Nucleus accumbens (tissue), 56 donors: ENCODE data around the gene SLC22A5.
A peak's percentile ranks its signal among the peaks of the same experiment; 100 is the strongest.
"Not testable (repeated sequence)": the region's sequence is repeated elsewhere in the genome, so short reads cannot be mapped to it uniquely, and the experiment has no call there.

Experiments
- DNase-seq, 56 donors: peaks; one replicate each; lab custom pipeline; 2025; lab: John Stamatoyannopoulos, UW

SLC22A5 gene

DNA sequence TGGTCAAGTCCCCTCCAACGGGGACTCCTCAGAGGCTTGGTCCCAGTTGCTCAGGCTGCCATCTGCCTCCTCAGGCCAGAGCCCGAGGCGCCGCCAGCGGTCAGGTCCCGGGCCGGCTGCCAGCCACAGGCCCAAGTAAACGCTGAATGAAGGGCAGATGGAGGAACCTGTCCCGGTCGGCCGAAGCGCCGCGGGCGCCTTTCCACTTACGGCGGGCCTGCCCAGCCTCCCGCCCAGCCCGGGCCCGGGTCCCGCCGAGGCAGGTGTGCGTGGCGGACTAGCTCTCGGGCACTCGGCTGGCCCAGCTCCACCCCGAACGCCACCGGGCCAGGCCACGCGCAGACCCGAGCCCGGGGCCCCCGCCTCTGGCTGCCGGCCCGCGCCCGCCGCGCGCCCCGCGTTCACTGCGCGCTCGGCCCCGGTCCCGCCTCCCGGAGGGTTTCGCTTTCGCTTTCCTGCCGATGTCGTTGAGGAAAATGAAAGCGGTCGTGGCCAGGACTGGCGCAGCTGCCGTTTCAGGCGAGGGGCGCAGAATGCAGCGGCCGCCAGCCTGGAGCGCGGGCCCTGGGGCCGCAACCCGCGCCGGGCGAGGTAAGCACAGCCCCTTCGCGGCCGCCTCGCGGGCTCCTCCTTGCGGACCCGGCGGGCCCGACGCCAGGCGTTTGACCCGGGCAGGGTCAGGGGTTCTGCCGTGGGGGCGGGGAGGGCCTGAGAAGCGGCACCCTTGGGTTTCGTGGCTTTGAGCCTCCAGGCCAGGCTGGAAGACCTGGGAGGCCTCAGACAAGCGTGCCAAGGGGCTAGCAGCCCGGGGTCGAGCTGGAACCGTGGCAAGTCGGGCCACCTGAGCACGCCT is 41.2 kb downstream of the SLC22A5 start:
- peak in 50 of 56 donors; percentile 41 to 90 (median 76) for DNase-seq

DNA sequence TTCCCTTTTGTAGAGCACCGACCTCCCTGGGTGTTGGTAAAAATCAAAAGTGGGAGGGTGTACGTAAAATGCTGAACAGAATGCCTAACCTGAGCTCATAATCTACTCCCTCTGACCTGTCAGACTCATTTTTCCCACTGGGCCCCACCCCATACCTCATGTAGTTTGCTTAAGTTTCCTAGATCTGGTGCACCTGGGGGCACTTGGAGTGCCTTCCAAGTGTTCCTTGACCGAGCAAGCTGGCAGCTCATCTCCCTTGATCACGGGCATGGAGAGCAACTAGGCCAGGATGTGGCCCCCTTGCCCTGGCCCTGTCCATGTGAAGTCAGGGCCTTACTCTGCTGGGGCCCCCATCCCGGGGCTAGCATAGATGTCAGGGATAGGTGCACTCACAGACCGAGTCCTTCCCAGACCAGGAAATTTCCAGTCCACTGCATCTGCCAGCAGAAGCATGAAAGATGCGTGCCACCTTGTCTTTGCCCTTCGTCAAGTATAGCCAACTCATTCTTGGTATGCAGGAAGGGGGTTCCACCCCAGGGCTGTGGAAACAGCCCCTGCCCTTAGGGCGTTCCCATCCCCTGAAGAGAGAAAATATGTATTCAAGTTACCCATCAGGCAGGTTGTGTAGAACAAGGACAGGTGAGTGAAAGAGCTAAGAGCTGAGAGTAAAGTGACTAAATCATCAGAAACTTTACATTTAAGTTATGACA is 41.9 kb downstream of the SLC22A5 start:
- DNase-seq, result peak in 8 of 56 donors; percentile 36 to 73 (median 48)

DNA sequence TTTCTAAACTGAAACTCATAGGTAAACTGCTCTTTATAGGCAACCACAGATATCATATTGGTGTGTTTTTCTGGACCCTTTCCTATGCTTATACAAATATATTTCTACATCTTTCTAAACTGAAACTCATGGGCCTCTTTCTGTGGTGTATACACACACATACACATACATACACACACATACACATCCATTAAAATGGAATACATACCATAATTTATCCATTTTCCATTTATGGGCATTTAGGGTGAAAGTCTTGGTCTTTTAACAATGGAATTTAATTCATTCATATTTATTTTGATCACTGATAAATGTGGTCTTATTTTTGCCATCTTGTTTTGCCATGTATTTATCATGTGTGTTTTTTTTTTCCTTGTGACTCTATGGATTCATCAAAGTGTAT is 44.1 kb downstream of the SLC22A5 start:
- no peak for DNase-seq

DNA sequence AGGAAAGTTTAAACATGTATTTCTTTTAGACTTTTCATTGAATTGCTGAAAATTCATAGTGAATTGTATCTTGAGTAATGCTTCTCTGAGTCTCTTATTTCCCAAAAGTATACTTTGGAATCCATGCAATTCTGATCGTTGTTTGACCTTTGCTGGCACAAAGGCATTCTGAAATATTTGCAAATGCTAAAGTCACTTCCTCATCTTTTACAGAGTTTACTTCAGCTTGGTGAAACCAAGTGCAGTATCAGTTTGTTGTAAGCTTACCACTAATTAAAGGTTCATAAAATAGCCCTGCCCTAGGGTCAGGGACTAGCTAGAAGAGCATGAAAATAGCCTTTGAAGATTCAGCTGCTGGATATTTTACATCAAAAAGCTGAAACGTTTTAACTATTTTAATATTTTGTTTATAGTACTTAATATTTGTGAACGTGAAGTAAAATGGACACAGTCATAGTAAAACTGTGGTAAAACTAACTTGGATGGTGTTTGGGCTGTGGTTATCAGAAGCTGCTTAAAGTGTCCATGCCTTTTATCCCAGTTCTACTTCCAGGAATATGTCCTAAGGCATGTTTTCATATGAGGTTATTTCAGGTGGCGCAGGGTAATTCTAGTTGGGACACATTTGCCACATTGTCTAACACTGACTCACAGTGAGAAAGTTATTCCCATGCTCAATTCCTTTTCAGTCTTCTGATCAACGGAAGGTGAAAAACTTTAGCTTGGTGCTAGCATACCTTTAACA is 45.3 kb downstream of the SLC22A5 start:
- no peak for DNase-seq

DNA sequence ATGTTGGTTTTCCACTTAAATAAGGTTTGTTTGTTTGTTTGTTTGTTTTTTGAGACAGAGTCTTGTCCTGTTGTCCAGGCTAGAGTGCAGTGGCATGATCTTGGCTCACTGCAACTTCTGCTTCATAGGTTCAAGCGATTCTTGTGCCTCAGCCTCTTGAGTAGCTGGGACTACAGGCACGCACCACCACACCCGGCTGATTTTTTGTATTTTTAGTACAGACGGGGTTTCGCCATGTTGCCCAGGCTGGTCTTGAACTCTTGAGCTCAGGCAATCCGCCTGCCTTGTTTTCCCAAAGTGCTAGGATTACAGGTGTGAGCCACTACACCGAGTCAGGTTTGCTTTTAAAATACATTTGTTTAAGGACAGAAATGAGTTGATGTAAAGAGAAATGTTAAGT is 46.0 kb downstream of the SLC22A5 start:
- DNase-seq, result not testable (repeated sequence)

- DNase-seq, result no peak
Measured at GRCh38 chr5:132416306-132417009, 46.9 kb downstream of the SLC22A5 start.

DNA sequence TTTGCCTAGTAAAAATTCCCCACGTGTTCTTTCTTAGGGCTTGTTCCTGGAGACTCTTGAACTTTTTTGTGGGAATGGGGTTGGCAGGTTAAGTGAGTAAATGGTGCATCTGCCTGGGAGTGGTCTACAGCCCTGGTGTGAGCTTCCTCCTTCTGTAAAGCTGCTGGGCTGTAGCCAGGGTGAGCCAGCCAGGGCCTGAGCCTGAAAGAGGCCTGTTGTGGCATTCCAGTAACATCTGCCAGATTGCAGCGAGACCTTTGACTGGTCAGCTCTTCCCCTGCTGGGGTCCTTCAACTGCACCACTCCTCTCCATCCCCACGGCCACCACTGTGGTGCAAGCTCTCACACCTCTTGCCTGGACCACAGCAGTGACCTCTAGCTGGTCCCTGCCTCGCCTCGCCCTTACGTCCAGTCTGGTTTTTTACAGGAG is 47.5 kb downstream of the SLC22A5 start:
- DNase-seq, result peak in 31 of 56 donors; percentile 13 to 77 (median 42)

- DNase-seq, result no peak
Measured at GRCh38 chr5:132417461-132417860, 48.0 kb downstream of the SLC22A5 start.

GRCh38 chr5:132417889-132418485 is 48.5 kb downstream of the SLC22A5 start:
- DNase-seq, result no peak

DNA sequence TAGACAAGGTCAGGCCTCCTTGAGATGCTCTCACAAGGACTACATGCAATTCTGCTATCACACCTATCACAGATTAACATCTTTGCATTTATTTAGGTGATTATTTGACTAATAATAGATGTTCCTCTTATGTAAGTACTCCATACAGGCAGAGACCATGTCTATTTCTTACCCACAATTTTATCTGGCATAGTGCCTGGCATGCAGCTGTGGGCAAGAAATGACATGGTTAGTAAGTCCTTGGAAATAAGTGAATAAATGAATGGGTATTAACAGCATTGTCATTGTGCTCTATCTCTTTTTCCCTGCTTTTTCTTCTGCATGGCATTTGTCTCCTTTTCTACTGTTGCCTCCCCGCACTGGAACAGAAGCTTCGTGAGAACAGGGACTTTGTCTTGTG is 49.4 kb downstream of the SLC22A5 start:
- no peak for DNase-seq

DNA sequence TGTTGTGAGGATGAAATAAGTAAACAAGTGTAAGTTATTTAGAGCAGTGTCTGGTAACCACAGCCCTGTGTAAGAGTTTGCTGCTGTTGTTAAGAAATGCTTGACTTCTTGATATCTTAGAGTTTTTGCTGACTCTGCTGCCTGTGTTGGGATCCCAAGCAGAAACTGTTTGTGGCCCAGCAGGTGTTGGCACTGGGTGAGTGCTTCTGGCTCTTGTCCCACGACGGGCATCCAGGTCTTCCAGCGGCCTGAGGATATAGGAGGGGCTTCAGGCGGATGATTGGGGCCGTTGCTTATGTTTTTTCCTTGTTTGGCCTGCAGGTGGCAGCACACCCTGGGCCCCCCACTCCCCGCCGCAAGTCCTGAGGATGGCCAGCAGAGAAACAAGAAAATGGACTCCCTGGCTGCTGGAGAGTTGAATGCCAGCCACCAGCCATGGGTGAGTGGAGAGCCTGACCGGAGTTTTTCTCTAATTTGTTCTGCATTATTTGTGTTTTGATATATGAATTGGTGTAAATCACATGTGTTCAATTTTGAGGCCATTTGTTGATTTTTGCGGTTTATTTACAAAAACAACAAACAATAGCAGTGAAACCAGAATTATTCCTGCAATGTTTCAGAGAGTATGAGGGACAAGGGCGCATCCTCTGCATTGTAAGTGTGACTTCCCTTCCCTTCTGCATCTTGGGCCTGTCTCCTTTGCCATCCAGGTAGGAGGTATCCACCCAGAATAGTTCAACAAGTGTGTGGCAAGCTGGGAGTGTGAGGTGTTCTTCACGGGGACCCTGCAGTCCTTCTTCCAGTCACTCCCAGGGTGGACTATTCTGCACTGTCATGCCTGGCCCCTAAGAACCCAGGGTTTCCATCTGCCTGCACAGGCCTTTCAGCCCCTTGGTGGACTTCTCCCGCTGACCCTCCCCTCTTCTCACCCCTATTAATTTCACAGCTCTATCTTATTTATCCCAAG is 50.3 kb downstream of the SLC22A5 start:
- peak in 48 of 56 donors; percentile 28 to 81 (median 62) for DNase-seq

DNA sequence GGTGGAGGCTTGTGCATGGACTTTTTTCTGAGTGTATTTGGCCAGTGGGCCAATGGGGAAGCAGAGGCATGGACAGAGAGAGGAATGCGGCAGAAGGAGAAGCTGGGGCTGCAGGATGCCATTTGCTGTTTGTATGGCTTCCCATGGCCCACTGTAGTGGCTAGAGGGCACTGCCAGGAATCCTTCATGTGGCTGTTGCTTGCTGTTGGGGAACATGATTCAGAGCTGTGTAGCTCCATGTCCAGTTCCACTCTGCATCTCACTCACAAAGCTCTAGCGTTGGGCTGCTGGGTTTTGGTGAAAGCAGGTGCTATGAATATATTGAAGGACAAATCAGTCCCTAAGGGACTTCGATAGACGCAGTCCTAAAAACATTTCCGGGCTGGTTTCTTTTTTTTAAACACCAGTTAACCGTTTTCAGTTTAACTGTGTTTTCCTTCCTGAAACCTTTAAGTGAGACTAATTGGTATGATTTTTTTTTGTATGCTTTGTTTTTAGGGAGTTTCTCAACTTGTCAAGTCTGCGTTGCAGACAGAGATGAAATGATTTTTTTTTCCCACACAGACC is 51.3 kb downstream of the SLC22A5 start:
- DNase-seq, result peak in 1 of 56 donors; percentile 17

DNA sequence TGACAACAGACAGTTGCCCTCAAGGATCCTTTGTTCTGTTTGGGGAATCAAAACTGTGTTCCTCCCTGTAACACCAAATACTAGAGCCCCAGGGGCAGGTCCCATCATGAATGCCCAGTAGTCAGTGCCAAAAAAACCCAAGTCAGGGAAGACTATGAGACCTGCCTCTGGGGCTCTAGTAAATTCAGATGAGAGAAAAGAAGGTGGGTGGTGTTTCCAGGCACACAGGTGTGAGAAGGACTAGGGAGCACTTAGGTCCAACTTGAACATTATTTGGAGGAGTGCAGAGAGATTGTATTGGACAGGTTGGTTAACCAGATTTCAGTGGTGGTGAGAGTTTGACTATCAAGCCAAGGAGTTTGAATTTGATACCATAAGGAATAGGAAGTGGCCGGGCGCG is 52.0 kb downstream of the SLC22A5 start:
- DNase-seq, result no peak

DNA sequence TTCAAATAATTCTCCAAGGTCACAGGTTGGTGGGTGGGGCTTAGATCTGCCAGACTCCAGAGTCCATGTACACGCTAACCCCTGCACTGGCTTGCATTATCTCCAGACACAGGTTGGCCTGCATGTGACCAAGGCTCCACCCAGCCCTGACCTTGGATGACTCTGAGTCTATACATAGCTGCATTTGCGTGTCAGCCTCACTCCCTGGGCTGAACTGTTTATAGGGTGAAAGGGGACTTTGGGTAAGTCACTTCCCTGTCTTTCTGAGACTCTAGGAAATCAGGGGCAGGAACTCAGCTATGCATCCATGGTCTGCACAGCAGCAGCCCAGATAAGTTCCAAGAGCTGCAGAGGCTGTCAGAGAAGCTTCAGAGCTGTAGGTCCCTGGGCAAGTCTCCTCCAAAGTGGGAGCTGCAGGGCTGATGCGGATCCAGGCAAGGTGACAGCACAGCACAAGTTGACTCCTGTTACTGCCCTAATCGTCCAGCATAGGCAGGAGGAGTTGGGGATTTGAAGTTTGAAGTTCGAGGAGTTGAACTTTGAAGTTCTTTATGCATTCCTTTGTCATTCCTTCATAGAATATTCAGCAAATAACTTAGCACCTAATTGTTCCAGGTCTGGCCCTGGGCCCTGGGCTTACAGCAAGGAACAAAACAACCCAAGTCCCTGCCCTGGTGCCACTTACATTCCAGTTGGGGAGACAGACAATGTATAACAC is 53.4 kb downstream of the SLC22A5 start:
- DNase-seq, result no peak

GRCh38 chr5:132423438-132423898 is 54.0 kb downstream of the SLC22A5 start:
- DNase-seq, result no peak

DNA sequence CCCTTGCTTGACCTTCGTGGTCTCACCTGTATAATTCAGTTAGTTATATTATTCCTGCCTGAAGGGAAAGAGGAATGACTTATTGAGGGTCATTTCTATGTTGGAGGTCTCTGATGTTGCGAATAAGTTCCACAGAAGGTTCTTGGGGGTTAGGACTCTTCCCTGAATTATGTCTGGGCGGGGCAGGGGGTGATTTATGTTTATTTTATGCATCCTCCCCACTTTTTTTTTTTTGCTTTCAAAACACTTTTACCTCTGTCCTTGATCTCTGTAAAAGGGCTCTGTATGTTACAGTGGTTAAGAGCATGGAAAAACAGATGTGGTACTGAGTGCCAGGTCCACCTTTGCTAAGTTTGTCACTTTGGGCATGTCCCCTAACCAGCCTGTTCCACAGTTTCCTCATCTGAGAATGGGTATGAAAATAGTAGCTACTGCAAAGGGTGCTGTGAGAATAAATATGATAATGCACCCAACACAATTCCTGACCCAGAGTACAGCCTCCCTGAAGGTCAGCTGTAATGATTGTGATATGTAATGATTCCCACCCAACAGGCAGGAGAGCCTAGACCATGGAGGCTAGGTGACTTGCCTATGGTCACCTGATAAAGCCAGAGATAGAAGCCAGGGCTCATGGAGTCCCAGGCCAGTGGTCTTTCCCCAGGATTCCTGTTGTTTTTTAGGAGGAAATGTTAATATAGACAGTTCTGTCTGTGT is 54.8 kb downstream of the SLC22A5 start:
- no peak for DNase-seq
